Measurements from ENCODE around the gene CCND1.
"Not testable (repeated sequence)": the region's sequence is repeated elsewhere in the genome, so short reads cannot be mapped to it uniquely, and the experiment has no call there.

CCND1 gene

DNA sequence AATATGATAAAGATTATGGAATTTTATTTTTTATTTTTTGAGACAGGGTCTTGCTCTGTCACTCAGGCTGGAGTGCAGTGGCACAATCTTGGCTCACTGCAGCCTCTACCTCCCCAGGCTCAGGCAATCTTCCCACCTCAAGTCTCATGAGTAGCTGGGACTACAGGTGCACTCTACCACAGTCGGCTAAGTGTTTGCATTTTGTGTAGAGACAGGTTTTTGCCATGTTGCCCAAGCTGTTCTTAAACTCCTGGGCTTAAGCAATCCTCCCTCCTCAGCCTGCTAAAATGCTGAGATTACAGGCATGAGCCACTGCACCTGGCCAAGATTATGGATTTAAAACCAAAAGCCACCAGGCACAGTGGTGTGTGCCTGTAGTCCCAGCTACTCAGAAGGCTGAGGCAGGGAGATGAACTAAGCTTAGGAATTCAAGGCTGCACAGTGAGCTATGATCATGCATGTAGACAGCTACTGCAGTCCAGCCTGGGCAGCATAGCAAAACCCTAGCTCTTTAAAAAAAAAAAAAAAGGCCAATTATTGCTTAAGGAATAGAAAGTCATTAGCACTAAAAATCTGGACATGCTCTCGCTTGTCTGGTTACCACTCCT, 20.2 kb upstream of the CCND1 start:
- no peaks in the 10 kb centered on the region for H3K27me3 ChIP-seq (ENCODE audit: insufficient read depth, low read length)
- 90% methylated on average over 1 of the region's 2 CpGs for WGBS
- H3K36me3 ChIP-seq (ENCODE audit: insufficient read depth, low read length), result no peaks in the 10 kb centered on the region
- peaks cover 4% of the 10 kb centered on the region; the same call in 1 of the 2 replicates for H3K4me1 ChIP-seq (ENCODE audit: insufficient read depth, low read length)
- no peaks in the 10 kb centered on the region for H3K9me3 ChIP-seq (ENCODE audit: insufficient read depth, low read depth, low read length)
- no peak overlapping the region for H3K4me3 ChIP-seq (ENCODE audit: low read length)
- H3K27ac ChIP-seq (ENCODE audit: low read depth, low read length), result no peak overlapping the region
- no peak overlapping the region for H3K9ac ChIP-seq (ENCODE audit: low read depth, low read length)

- not testable (repeated sequence) for H3K27ac ChIP-seq (ENCODE audit: low read depth, low read length); H3K9me3 ChIP-seq (ENCODE audit: insufficient read depth, low read depth, low read length); H3K9ac ChIP-seq (ENCODE audit: low read depth, low read length); H3K27me3 ChIP-seq (ENCODE audit: insufficient read depth, low read length); H3K36me3 ChIP-seq (ENCODE audit: insufficient read depth, low read length); H3K4me1 ChIP-seq (ENCODE audit: insufficient read depth, low read length); H3K4me3 ChIP-seq (ENCODE audit: low read length)
- WGBS, result 87% methylated on average over 8 of the region's 8 CpGs
These were observed 18.8 kb upstream of the CCND1 start for GRCh38 chr11:69622097-69622681.

- Histone ChIP-seq H3K4me1 (ENCODE audit: insufficient read depth, low read length) (no peaks in the 10 kb centered on the region), H3K27ac (ENCODE audit: low read depth, low read length) (no peak overlapping the region), H3K4me3 (ENCODE audit: low read length) (no peak overlapping the region), H3K9me3 (ENCODE audit: insufficient read depth, low read depth, low read length) (peaks cover 3% of the 10 kb centered on the region; the same call in 1 of the 2 replicates), H3K9ac (ENCODE audit: low read depth, low read length) (no peak overlapping the region), H3K27me3 (ENCODE audit: insufficient read depth, low read length) (no peaks in the 10 kb centered on the region), H3K36me3 (ENCODE audit: insufficient read depth, low read length) (no peaks in the 10 kb centered on the region)
- 94% methylated on average over 1 of the region's 1 CpG for WGBS
These were observed 16.7 kb upstream of the CCND1 start for GRCh38 chr11:69624293-69624692.

DNA sequence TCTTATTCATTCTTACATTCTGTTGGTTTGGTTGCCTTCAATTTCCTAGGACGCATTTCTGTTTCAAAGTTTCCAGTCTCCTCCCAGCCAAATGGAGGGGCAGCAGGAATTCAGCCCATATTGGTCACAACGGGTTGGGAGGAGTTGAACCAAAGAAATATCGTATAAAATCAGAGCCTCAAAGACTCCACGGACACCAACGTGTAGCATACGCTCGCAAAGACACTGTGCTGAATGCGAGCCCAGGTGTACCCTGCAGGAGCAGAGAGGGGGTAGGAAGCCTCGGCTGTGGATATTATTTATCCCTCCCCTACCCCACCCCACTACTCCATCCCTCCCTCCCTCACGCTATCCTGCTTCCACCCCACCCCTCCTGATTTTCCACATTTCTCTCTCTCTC, 15.5 kb upstream of the CCND1 start:
- H3K27ac ChIP-seq (ENCODE audit: low read depth, low read length), result no peak overlapping the region
- 91% methylated on average over 10 of the region's 10 CpGs for WGBS
- H3K27me3 ChIP-seq (ENCODE audit: insufficient read depth, low read length), result no peaks in the 10 kb centered on the region
- no peaks in the 10 kb centered on the region for H3K36me3 ChIP-seq (ENCODE audit: insufficient read depth, low read length)
- no peak overlapping the region for H3K4me3 ChIP-seq (ENCODE audit: low read length)
- H3K4me1 ChIP-seq (ENCODE audit: insufficient read depth, low read length), result no peaks in the 10 kb centered on the region
- H3K9ac ChIP-seq (ENCODE audit: low read depth, low read length), result no peak overlapping the region
- H3K9me3 ChIP-seq (ENCODE audit: insufficient read depth, low read depth, low read length), result peaks cover 11% of the 10 kb centered on the region

GRCh38 chr11:69627551-69627950, 13.4 kb upstream of the CCND1 start:
- H3K36me3 ChIP-seq (ENCODE audit: insufficient read depth, low read length), result no peaks in the 10 kb centered on the region
- no peaks in the 10 kb centered on the region for H3K4me1 ChIP-seq (ENCODE audit: insufficient read depth, low read length)
- no peak overlapping the region for H3K9ac ChIP-seq (ENCODE audit: low read depth, low read length)
- no peak overlapping the region for H3K27ac ChIP-seq (ENCODE audit: low read depth, low read length)
- peaks cover 11% of the 10 kb centered on the region for H3K9me3 ChIP-seq (ENCODE audit: insufficient read depth, low read depth, low read length)
- no peak overlapping the region for H3K4me3 ChIP-seq (ENCODE audit: low read length)
- WGBS, result 90% methylated on average over 14 of the region's 14 CpGs
- no peaks in the 10 kb centered on the region for H3K27me3 ChIP-seq (ENCODE audit: insufficient read depth, low read length)

DNA sequence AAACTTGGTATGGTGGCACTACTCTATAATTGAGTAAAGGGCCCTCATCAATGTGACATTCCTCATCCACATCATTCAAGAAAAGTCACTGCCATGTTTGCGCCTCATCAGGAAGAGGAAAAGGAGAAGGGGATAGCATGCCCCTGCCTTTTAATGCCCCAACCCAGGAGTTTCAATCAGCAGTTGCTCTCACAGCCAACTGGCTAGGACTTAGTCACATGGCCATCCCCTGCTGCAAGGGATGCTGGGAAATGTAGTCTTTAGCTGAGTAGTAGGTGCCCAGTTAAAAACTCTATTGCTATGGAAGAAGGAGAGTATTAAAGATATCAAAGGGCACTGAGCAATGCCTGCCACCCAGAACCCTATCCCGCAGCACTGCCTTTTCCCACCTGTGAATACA, 10.9 kb upstream of the CCND1 start:
- 84% methylated on average over 2 of the region's 2 CpGs for WGBS

DNA sequence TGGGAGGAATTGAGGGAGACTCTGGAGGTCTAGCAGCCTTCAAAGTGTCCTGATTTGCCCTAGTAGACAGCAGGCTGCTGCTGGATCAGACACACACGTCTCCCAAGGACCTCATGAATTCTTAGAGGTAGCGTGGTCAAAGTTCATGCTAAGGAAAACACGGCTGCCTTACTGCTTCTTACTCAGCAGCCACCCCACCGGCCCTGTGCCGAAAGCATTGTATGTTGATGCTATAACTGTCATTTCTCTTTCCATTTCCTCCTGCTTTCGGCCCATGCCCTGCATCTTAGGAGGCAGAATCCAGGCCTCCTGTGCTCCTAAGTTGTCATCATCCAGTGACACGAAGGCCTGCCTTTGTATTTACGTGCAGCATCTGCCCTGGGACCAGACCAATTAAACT, 10.5 kb upstream of the CCND1 start:
- Histone ChIP-seq H3K4me3 (ENCODE audit: low read length) (no peak overlapping the region), H3K27ac (ENCODE audit: low read depth, low read length) (no peak overlapping the region), H3K9me3 (ENCODE audit: insufficient read depth, low read depth, low read length) (peaks cover 11% of the 10 kb centered on the region), H3K27me3 (ENCODE audit: insufficient read depth, low read length) (peaks cover 11% of the 10 kb centered on the region), H3K4me1 (ENCODE audit: insufficient read depth, low read length) (no peaks in the 10 kb centered on the region), H3K9ac (ENCODE audit: low read depth, low read length) (no peak overlapping the region), H3K36me3 (ENCODE audit: insufficient read depth, low read length) (no peaks in the 10 kb centered on the region)
- 92% methylated on average over 8 of the region's 8 CpGs for WGBS

More for the DNA sequence above, 10.9 kb upstream of the CCND1 start:
- H3K4me1 ChIP-seq (ENCODE audit: insufficient read depth, low read length), result no peaks in the 10 kb centered on the region
- no peak overlapping the region for H3K4me3 ChIP-seq (ENCODE audit: low read length)
- H3K27me3 ChIP-seq (ENCODE audit: insufficient read depth, low read length), result peaks cover 7% of the 10 kb centered on the region; the same call in 1 of the 2 replicates
- H3K9ac ChIP-seq (ENCODE audit: low read depth, low read length), result no peak overlapping the region
- H3K9me3 ChIP-seq (ENCODE audit: insufficient read depth, low read depth, low read length), result peaks cover 11% of the 10 kb centered on the region
- H3K36me3 ChIP-seq (ENCODE audit: insufficient read depth, low read length), result no peaks in the 10 kb centered on the region
- H3K27ac ChIP-seq (ENCODE audit: low read depth, low read length), result no peak overlapping the region

DNA sequence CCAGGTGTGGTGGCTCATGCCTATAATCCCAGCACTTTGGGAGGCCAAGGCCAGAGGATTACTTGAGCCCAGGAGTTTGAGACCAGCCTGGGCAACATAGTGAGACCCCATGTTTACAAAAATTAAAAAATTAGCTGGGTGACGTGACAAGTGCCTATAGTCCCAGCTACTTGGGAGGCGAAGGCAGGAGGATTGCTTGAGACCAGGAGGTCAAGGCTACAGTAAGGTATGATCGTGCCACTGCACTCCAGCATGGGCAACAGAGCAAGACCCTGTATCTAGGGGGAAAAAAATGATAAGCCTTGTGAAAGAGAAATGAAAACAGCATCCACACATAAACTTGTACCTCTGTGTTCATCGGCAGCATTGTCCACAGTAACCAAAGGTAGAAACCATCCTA, 8.1 kb upstream of the CCND1 start:
- no peaks in the 10 kb centered on the region for H3K36me3 ChIP-seq (ENCODE audit: insufficient read depth, low read length)
- H3K4me1 ChIP-seq (ENCODE audit: insufficient read depth, low read length), result peaks cover 7% of the 10 kb centered on the region; the same call in 1 of the 2 replicates
- no peak overlapping the region for H3K27ac ChIP-seq (ENCODE audit: low read depth, low read length)
- WGBS, result 96% methylated on average over 3 of the region's 4 CpGs
- H3K4me3 ChIP-seq (ENCODE audit: low read length), result no peak overlapping the region
- H3K9ac ChIP-seq (ENCODE audit: low read depth, low read length), result no peak overlapping the region
- H3K27me3 ChIP-seq (ENCODE audit: insufficient read depth, low read length), result peaks cover 34% of the 10 kb centered on the region
- peaks cover 11% of the 10 kb centered on the region for H3K9me3 ChIP-seq (ENCODE audit: insufficient read depth, low read depth, low read length)

DNA sequence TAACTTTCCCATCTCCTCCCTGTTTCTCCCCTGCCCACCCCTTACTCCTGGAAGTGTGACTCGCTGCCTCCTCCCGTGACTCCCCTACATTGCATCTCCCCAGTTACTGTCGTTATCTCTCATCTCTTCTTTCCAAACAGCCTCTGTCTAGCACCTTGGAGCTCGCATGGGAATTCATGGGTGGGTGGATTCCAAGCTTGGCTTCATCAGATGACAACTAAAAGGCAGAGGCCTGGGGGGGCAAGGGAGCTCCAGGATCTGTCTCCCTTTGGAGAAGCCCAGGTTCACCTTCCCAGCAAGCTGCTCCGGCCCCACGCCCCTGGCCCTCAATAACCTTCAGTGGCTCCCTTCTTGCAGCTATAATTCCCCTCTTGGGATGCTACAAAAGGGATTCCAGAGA, 6.9 kb upstream of the CCND1 start:
- no peak overlapping the region for H3K27ac ChIP-seq (ENCODE audit: low read depth, low read length)
- H3K36me3 ChIP-seq (ENCODE audit: insufficient read depth, low read length), result no peaks in the 10 kb centered on the region
- H3K9ac ChIP-seq (ENCODE audit: low read depth, low read length), result no peak overlapping the region
- no peak overlapping the region for H3K4me3 ChIP-seq (ENCODE audit: low read length)
- peaks cover 10% of the 10 kb centered on the region for H3K9me3 ChIP-seq (ENCODE audit: insufficient read depth, low read depth, low read length)
- H3K4me1 ChIP-seq (ENCODE audit: insufficient read depth, low read length), result peaks cover 7% of the 10 kb centered on the region; the same call in 1 of the 2 replicates
- H3K27me3 ChIP-seq (ENCODE audit: insufficient read depth, low read length), result peaks cover 35% of the 10 kb centered on the region
- WGBS, result 81% methylated on average over 6 of the region's 6 CpGs

DNA sequence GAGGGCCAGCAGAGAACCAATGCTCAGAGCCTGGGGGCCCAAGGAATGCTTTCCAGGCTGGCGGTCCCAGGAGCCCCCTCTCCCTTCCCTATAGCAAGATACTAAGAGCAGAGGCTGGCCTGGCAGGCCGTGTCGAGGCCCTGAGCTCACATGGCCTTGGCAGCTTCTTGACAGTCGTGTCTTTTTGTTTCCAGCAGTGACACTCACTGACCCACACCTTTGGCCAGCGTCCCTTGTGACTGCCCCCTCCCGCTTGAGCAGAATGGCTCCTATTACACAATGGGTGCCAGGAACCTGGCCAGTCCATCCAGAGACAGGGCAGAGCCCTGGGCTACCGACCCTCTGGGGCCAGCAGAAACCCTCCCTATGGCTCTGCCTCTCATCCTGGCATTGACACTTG, 6.4 kb upstream of the CCND1 start:
- Histone ChIP-seq H3K4me3 (ENCODE audit: low read length) (no peak overlapping the region), H3K27ac (ENCODE audit: low read depth, low read length) (no peak overlapping the region), H3K9me3 (ENCODE audit: insufficient read depth, low read depth, low read length) (peaks cover 5% of the 10 kb centered on the region), H3K9ac (ENCODE audit: low read depth, low read length) (no peak overlapping the region), H3K27me3 (ENCODE audit: insufficient read depth, low read length) (peaks cover 35% of the 10 kb centered on the region), H3K4me1 (ENCODE audit: insufficient read depth, low read length) (peaks cover 8% of the 10 kb centered on the region; the same call in 1 of the 2 replicates), H3K36me3 (ENCODE audit: insufficient read depth, low read length) (no peaks in the 10 kb centered on the region)
- 77% methylated on average over 7 of the region's 7 CpGs for WGBS

DNA sequence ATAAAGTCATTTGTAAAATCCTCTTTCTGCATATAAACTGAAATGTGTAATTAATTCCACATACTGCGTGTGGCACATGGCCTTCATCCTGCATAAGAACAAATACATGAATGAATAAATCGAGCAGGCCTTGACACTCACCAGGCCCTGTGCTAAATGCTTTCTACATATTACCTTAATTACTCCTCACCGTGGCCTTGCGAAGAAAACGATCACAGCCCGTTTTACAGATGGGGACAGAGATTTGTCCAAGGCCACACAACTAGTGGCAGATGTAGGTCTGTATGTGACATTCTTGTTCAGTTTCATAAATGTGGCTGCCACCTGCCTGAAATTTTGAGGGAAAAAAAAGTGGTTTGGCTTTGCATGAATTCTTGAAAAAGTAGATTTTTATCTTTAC, 5.8 kb upstream of the CCND1 start:
- Histone ChIP-seq H3K36me3 (ENCODE audit: insufficient read depth, low read length) (no peaks in the 10 kb centered on the region), H3K4me3 (ENCODE audit: low read length) (no peak overlapping the region), H3K27ac (ENCODE audit: low read depth, low read length) (no peak overlapping the region), H3K9ac (ENCODE audit: low read depth, low read length) (no peak overlapping the region), H3K9me3 (ENCODE audit: insufficient read depth, low read depth, low read length) (no peaks in the 10 kb centered on the region), H3K4me1 (ENCODE audit: insufficient read depth, low read length) (peaks cover 14% of the 10 kb centered on the region; the same call in 1 of the 2 replicates), H3K27me3 (ENCODE audit: insufficient read depth, low read length) (peaks cover 40% of the 10 kb centered on the region)
- WGBS, result 86% methylated on average over 6 of the region's 6 CpGs

Measured in HUES64 (cell line).